ENCODE data around the gene RBM23. TPM values are rescaled to one million over a fixed set of nuclear protein-coding genes. Genes with fewer than 3 reads are reported as not detected.

The RBM23 gene
- total RNA-seq, 1 donor from 2014 or later: 95.9 TPM

DNA sequence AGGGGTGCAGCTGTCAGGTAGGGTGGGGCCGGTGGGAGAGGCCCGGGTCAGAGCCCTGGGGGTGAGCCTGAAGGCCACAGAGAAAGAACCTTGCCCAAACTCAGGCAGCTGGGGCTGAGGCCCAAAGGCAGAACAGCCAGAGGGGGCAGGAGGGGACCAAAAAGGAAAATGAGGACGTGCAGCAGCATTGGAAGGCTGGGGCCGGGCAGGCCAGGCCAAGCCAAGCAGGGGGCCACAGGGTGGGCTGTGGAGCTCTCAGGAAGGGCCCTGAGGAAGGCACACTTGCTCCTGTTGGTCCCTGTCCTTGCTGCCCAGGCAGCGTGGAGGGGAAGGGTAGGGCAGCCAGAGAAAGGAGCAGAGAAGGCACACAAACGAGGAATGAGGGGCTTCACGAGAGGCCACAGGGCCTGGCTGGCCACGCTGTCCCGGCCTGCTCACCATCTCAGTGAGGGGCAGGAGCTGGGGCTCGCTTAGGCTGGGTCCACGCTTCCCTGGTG, 72.1 kb downstream of the RBM23 start:
- intact Hi-C loops (cut with micrococcal nuclease): no loop called here

DNA sequence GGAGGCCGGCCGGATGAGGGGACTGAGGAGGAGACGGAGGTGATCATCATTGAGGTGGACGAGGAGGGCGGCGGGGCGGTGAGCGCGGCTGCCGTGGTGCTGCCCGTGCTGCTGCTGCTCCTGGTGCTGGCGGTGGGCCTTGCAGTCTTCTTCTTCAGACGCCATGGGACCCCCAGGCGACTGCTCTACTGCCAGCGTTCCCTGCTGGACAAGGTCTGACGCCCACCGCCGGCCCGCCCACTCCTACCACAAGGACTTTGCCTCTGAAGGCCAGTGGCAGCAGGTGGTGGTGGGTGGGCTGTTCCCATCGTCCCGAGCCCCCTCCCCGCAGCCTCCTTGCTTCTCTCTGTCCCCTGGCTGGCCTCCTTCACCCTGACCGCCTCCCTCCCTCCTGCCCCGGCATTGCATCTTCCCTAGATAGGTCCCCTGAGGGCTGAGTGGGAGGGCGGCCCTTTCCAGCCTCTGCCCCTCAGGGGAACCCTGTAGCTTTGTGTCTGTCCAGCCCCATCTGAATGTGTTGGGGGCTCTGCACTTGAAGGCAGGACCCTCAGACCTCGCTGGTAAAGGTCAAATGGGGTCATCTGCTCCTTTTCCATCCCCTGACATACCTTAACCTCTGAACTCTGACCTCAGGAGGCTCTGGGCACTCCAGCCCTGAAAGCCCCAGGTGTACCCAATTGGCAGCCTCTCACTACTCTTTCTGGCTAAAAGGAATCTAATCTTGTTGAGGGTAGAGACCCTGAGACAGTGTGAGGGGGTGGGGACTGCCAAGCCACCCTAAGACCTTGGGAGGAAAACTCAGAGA, 72.9 kb downstream of the RBM23 start:
- intact Hi-C loops (cut with micrococcal nuclease): no loop called here

DNA sequence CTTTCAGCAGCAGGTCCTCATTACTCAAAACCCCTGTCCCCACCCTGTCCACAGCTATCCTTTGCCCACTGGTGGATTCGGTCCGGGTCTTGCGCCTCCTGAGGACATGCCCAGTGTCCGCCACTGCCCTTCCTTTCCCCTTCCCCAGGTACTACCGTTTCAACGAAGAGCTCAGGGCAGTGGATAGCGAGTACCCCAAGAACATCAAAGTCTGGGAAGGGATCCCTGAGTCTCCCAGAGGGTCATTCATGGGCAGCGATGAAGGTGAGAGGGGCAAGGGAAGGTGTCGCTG, 73.9 kb downstream of the RBM23 start:
- intact Hi-C loops (cut with micrococcal nuclease): no loop called here

DNA sequence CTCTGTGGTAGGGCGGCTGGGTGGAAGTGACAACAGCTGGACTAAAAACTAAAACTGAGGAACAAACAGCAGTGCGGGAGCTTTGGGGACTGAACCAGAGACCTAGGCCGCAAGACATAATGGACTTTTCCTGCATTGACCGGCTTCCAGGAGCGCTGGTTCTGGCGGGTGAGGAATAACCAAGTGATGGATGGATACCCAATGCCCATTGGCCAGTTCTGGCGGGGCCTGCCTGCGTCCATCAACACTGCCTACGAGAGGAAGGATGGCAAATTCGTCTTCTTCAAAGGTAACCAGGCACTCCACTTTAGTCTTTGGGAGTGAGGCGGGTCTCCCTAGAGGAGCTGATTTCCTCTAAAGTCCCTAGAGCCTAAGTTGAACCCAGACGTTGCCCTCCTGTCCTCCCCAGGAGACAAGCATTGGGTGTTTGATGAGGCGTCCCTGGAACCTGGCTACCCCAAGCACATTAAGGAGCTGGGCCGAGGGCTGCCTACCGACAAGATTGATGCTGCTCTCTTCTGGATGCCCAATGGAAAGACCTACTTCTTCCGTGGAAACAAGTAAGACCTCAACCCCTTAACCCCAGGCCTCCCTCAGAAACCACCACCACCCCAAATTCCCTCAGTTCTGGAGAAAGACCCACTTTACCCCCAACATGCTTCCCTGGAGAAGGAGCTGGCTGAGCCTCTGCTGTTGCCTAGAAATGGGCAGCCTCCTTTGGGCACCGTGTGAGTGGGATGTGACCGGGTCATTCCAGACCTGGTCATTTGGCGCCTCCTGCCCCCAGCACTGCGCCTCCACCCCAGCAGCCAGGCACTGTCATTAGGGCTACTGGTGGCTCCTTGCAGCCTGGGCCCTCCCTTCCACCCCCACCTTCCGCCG, 74.5 kb downstream of the RBM23 start:
- intact Hi-C loops (cut with micrococcal nuclease): no loop called here

Other genes with a start within 250 kb of the RBM23 start
- gene OXA1L, start 152.5 kb downstream of the RBM23 start, total RNA-seq: 119 and 120 TPM in 2 replicates
- gene SLC7A7, start 103.7 kb downstream of the RBM23 start, total RNA-seq: 0.54 TPM in 1 of 2 replicates, not detected in the other
- gene MRPL52, start 89.3 kb downstream of the RBM23 start, total RNA-seq: 136 and 138 TPM in 2 replicates
- 2.1 and 3.2 TPM in 2 replicates for gene MMP14, start 82.6 kb downstream of the RBM23 start, total RNA-seq
- 78.4 and 82.0 TPM in 2 replicates for gene LRP10, start 47.4 kb downstream of the RBM23 start, total RNA-seq
- gene REM2, start 35.9 kb downstream of the RBM23 start, total RNA-seq: 0.51 and 1.0 TPM in 2 replicates
- 80.5 and 88.4 TPM in 2 replicates for gene PRMT5, start 10.2 kb upstream of the RBM23 start, total RNA-seq
- gene HAUS4, start 37.9 kb upstream of the RBM23 start, total RNA-seq: 38.0 and 45.4 TPM in 2 replicates
- gene AJUBA, start 63.4 kb upstream of the RBM23 start, total RNA-seq: 0.74 and 1.9 TPM in 2 replicates
- gene C14orf93, start 91.0 kb upstream of the RBM23 start, total RNA-seq: 9.3 and 10.1 TPM in 2 replicates
- gene PSMB5, start 115.8 kb upstream of the RBM23 start, total RNA-seq: 73.1 and 73.6 TPM in 2 replicates
- not detected in 2 replicates for gene PSMB11, start 123.1 kb upstream of the RBM23 start, total RNA-seq
- 2.0 and 2.2 TPM in 2 replicates for gene CDH24, start 138.4 kb upstream of the RBM23 start, total RNA-seq
- gene ACIN1, start 176.0 kb upstream of the RBM23 start, total RNA-seq: 219 and 223 TPM in 2 replicates
- 47.7 and 50.3 TPM in 2 replicates for gene C14orf119, start 176.4 kb upstream of the RBM23 start, total RNA-seq
- not detected in 2 replicates for gene CIROP, start 185.8 kb upstream of the RBM23 start, total RNA-seq
- 0.34 TPM in 1 of 2 replicates, not detected in the other for gene CEBPE, start 200.1 kb upstream of the RBM23 start, total RNA-seq

All from T-helper 1 cell treated with Interleukin-12 subunit alpha and Interleukin-12 subunit beta and Interleukin-4 antibody, amounts not matched to agents 30 ng/mL and 1 ng/mL, for 36 hours (primary cell).